Measurements from ENCODE around the gene DLGAP4. TPM values are rescaled to one million over a fixed set of nuclear protein-coding genes. Genes with fewer than 3 reads are reported as not detected.

The DLGAP4 gene
- polyA plus RNA-seq, 1 donor (not counting 4 experiments of a cell fraction or from before 2014, with no cell fraction given), result 9.6 TPM

DNA sequence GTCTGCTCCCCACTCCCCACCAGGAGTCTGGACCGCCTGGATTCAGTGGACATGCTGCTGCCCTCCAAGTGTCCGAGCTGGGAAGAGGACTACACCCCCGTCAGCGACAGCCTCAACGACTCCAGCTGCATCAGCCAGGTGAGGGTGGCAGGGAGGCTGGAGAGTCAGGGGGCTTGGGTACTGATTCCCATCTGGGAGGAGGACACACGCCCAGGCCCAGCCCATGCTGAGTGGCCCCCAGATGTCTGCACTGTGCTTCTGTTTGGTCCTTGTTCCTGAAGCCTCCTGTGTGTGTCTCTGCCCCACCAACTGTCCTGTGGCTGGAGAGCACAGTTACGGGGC, 133.6 kb downstream of the DLGAP4 start:
- Histone ChIP-seq H4K20me1 (ENCODE audit: control insufficient read depth, extremely low read depth, insufficient read depth, low read length) (no peaks in the 10 kb centered on the region), H3K36me3 (ENCODE audit: control insufficient read depth in 2 of 2, extremely low read depth in 1 of 2, insufficient read depth in 2 of 2, low read length in 2 of 2) (no peaks in the 10 kb centered on the region), H3K9me3 (ENCODE audit: control insufficient read depth, low read depth, low read length) (no peaks in the 10 kb centered on the region), H3K27me3 (ENCODE audit: control insufficient read depth, extremely low read depth, insufficient read depth, low read length) (peaks cover 5% of the 10 kb centered on the region), H3K4me2 (ENCODE audit: control insufficient read depth, extremely low read depth, insufficient read depth, low read depth, low read length) (no peak overlapping the region), H3K27ac (ENCODE audit: control insufficient read depth, insufficient read depth, low read length) (no peak overlapping the region), H3K9me1 (ENCODE audit: control insufficient read depth, extremely low read depth, insufficient read depth, low read length) (no peaks in the 10 kb centered on the region), H3K9ac (ENCODE audit: control insufficient read depth, extremely low read depth, insufficient read depth, low read length) (no peak overlapping the region), H3K79me2 (ENCODE audit: control insufficient read depth, insufficient read depth, low read length) (no peaks in the 10 kb centered on the region), H2AFZ (ENCODE audit: control insufficient read depth, low read length) (no peak overlapping the region), H3K4me1 (ENCODE audit: control insufficient read depth, extremely low read depth, insufficient read depth, low read length) (no peaks in the 10 kb centered on the region), H3K4me3 (ENCODE audit: control insufficient read depth in 2 of 3, extremely low read depth in 1 of 3, insufficient read depth in 2 of 3, low read depth in 1 of 3, low read length in 3 of 3) (no peak overlapping the region)
- dilution Hi-C loops (cut with MboI; ENCODE audit: extremely low pct_ligation_motif_present, low sequenced_read_pairs), result no loop called here
- no peak for FAIRE-seq
- no peak for DNase-seq (ENCODE audit: low read depth, low spot score)
- no peak for TF ChIP-seq EZH2 (IDR thresholded peaks at IDR 0.05; ENCODE audit: low read length)
- TF ChIP-seq, protein P1, sequence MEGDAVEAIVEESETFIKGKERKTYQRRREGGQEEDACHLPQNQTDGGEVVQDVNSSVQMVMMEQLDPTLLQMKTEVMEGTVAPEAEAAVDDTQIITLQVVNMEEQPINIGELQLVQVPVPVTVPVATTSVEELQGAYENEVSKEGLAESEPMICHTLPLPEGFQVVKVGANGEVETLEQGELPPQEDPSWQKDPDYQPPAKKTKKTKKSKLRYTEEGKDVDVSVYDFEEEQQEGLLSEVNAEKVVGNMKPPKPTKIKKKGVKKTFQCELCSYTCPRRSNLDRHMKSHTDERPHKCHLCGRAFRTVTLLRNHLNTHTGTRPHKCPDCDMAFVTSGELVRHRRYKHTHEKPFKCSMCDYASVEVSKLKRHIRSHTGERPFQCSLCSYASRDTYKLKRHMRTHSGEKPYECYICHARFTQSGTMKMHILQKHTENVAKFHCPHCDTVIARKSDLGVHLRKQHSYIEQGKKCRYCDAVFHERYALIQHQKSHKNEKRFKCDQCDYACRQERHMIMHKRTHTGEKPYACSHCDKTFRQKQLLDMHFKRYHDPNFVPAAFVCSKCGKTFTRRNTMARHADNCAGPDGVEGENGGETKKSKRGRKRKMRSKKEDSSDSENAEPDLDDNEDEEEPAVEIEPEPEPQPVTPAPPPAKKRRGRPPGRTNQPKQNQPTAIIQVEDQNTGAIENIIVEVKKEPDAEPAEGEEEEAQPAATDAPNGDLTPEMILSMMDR (optimal IDR thresholded peaks at IDR 0.05 in 1 of 3, IDR thresholded peaks at IDR 0.05 in 1 of 3, conservative IDR thresholded peaks at IDR 0.05 in 1 of 3; ENCODE audit: extremely low read depth in 1 of 3, insufficient read depth in 2 of 3, low read length in 3 of 3), result no peak

DNA sequence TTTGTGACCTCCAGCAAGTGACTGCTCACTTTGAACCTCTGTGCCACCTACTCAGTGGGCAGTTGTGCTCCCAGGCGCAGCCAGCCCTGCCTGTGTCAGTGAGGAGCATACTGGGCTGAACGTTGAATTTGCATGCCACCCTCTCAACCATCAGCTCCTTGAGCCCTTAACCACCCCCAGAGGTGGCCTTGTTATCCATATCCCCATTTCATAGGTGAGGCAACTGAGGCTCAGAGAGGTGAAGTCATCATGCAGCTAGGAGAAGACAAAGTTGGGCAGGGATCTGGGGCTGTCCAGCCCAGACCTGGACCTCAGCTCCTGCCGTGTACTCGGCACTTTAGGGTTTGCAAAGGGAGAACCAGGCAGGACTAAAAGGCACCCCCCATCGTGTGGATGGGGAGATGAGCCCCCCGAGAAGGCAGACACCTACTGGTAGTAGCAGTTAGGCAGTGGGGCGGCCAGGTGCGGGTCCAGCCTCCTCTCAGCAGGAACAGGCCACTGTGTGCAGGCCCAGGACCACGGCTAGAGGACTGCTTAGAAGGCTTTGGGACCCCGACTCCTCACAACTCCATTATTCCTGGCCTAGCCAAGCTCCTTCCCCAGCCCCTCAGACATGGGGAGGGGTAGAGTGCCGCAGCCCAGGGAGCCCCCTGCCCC, 134.4 kb downstream of the DLGAP4 start:
- no peak overlapping the region for H3K4me2 ChIP-seq (ENCODE audit: control insufficient read depth, extremely low read depth, insufficient read depth, low read depth, low read length)
- H3K27me3 ChIP-seq (ENCODE audit: control insufficient read depth, extremely low read depth, insufficient read depth, low read length), result peaks cover 5% of the 10 kb centered on the region
- no peak overlapping the region for H3K9ac ChIP-seq (ENCODE audit: control insufficient read depth, extremely low read depth, insufficient read depth, low read length)
- no peak overlapping the region for H2AFZ ChIP-seq (ENCODE audit: control insufficient read depth, low read length)
- no peaks in the 10 kb centered on the region for H3K4me1 ChIP-seq (ENCODE audit: control insufficient read depth, extremely low read depth, insufficient read depth, low read length)
- H3K27ac ChIP-seq (ENCODE audit: control insufficient read depth, insufficient read depth, low read length), result no peak overlapping the region
- FAIRE-seq, result no peak
- no peaks in the 10 kb centered on the region for H4K20me1 ChIP-seq (ENCODE audit: control insufficient read depth, extremely low read depth, insufficient read depth, low read length)
- TF ChIP-seq, protein P1 (optimal IDR thresholded peaks at IDR 0.05 in 1 of 3, IDR thresholded peaks at IDR 0.05 in 1 of 3, conservative IDR thresholded peaks at IDR 0.05 in 1 of 3; ENCODE audit: extremely low read depth in 1 of 3, insufficient read depth in 2 of 3, low read length in 3 of 3), result no peak
- TF ChIP-seq EZH2 (IDR thresholded peaks at IDR 0.05; ENCODE audit: low read length), result no peak
- no peaks in the 10 kb centered on the region for H3K9me3 ChIP-seq (ENCODE audit: control insufficient read depth, low read depth, low read length)
- dilution Hi-C loops (cut with MboI; ENCODE audit: extremely low pct_ligation_motif_present, low sequenced_read_pairs), result no loop called here
- H3K9me1 ChIP-seq (ENCODE audit: control insufficient read depth, extremely low read depth, insufficient read depth, low read length), result no peaks in the 10 kb centered on the region
- no peaks in the 10 kb centered on the region for H3K36me3 ChIP-seq (ENCODE audit: control insufficient read depth in 2 of 2, extremely low read depth in 1 of 2, insufficient read depth in 2 of 2, low read length in 2 of 2)
- no peak for DNase-seq (ENCODE audit: low read depth, low spot score)
- no peaks in the 10 kb centered on the region for H3K79me2 ChIP-seq (ENCODE audit: control insufficient read depth, insufficient read depth, low read length)
- no peak overlapping the region for H3K4me3 ChIP-seq (ENCODE audit: control insufficient read depth in 2 of 3, extremely low read depth in 1 of 3, insufficient read depth in 2 of 3, low read depth in 1 of 3, low read length in 3 of 3)
